HepG2 (cell line): ENCODE measurements around the gene SCN7A. TPM values are rescaled to one million over a fixed set of nuclear protein-coding genes. Genes with fewer than 3 reads are reported as not detected.
"Not testable (repeated sequence)": the region's sequence is repeated elsewhere in the genome, so short reads cannot be mapped to it uniquely, and the experiment has no call there.

Source experiments
- ATAC-seq: fragments of 200-7000 bp; cut with Tn5 transposase; 3 replicates; pipeline ENCODE4 v1.9.1; 2020; ENCODE audit warnings: mild to moderate bottlenecking, moderate library complexity
- BruUV-seq: library from RNA; stranded (reverse); fragments of 400-500 nt; replicated peaks from 2 replicates; lab custom pipeline; 2021; lab: Mats Ljungman, UMichigan
- CTCF ChIA-PET: fragments of 300-600 bp; formaldehyde crosslinking; extraction: SDS; loops from one replicate; lab custom pipeline; 2021; ENCODE audit warnings: low total read pairs, inconsistent platforms, low intra/inter-chr PET ratio; lab: Yijun Ruan, JAX
- POLR2A ChIA-PET: fragments of 350-600 bp; sonication (Branson Sonifier 250); formaldehyde crosslinking; loops from one replicate; lab custom pipeline; 2020; ENCODE audit warnings: antibody characterized with exemption, inconsistent platforms; lab: Yijun Ruan, JAX
- DNase-seq: peaks from one replicate; pipeline ENCODE4 v3.0.0-alpha.2; 2015; ENCODE audit warnings: low spot score
- FAIRE-seq: peaks from 3 replicates; lab custom pipeline; 2011; peaks lifted over from hg19 to GRCh38; lab: Jason Lieb, UNC
- H2AFZ ChIP-seq: one replicate; pipeline ENCODE4 v1.6.1; 2011; ENCODE audit warnings: low read length, inconsistent platforms
- H3K27ac ChIP-seq: fragments of 300-600 bp; 3 replicates; pipeline ENCODE4 v1.8.0; 2011; ENCODE audit warnings: mixed run types, mild to moderate bottlenecking, mixed read lengths, low read length, inconsistent platforms; ENCODE audit not compliant: insufficient read depth; ENCODE audit errors: extremely low read length
- H3K27me3 ChIP-seq, 2 experiments: fragments of 200-600 bp in 1 of 2; 2 replicates in 1 of 2; 3 replicates in 1 of 2; pipeline versions ENCODE4 v1.6.0 to v1.8.0; 2011; ENCODE audit warnings: low read length in 2 of 2, mild to moderate bottlenecking in 2 of 2, moderate library complexity in 2 of 2, inconsistent platforms in 1 of 2; ENCODE audit not compliant: insufficient read depth in 2 of 2, control insufficient read depth in 1 of 2
- H3K36me3 ChIP-seq, 2 experiments: fragments of 200-600 bp in 1 of 2; replicated peaks in 1 of 2; 2 replicates in 1 of 2; 3 replicates in 1 of 2; pipeline versions ENCODE4 v1.5.1 to v1.8.0; 2011; ENCODE audit warnings: low read length in 2 of 2, inconsistent platforms in 1 of 2; ENCODE audit not compliant: insufficient read depth in 2 of 2, control insufficient read depth in 1 of 2
- H3K4me1 ChIP-seq: 2 replicates; pipeline ENCODE4 v1.5.1; 2012; ENCODE audit warnings: low read length, inconsistent platforms; ENCODE audit not compliant: insufficient read depth
- H3K4me2 ChIP-seq: 2 replicates; pipeline ENCODE4 v1.6.0; 2011; ENCODE audit warnings: low read depth, low read length, inconsistent platforms
- H3K4me3 ChIP-seq, 3 experiments: fragments of 200-600 bp in 1 of 3; sonication (generic), shearing (Covaris generic) in 1 of 3; replicated peaks in 1 of 3; 2 replicates each; pipeline ENCODE4 v1.5.1; 2011 to 2016; ENCODE audit warnings: low read length in 3 of 3, inconsistent platforms in 2 of 3, low read depth in 2 of 3, mild to moderate bottlenecking in 2 of 3, control low read depth in 1 of 3, mixed read lengths in 1 of 3; ENCODE audit not compliant: insufficient read depth in 1 of 3
- H3K79me2 ChIP-seq: one replicate; pipeline ENCODE4 v1.6.1; 2011; ENCODE audit warnings: low read length, inconsistent platforms; ENCODE audit not compliant: insufficient read depth
- H3K9ac ChIP-seq: 2 replicates; pipeline ENCODE4 v1.6.0; 2011; ENCODE audit warnings: mild to moderate bottlenecking, low read depth, low read length, inconsistent platforms; ENCODE audit not compliant: insufficient read depth
- H3K9me3 ChIP-seq: 2 replicates; pipeline ENCODE4 v1.5.1; 2012; ENCODE audit warnings: mild to moderate bottlenecking, low read length
- H4K20me1 ChIP-seq: 2 replicates; pipeline ENCODE4 v1.6.0; 2011; ENCODE audit warnings: inconsistent platforms, mild to moderate bottlenecking, low read length, moderate library complexity; ENCODE audit not compliant: insufficient read depth
- ZNF512B ChIP-seq: sonication (generic); formaldehyde crosslinking; IDR thresholded peaks from 2 replicates; pipeline ENCODE4 v1.5.1; 2020; ENCODE audit warnings: missing genetic modification reagents, mild to moderate bottlenecking, borderline replicate concordance
- WGBS: methylation state at CpG from one replicate; pipeline ENCODE4 v1.1.6; 2017; ENCODE audit warnings: low lambda C conversion rate; 5-methylcytosine and 5-hydroxymethylcytosine counted together
- in situ Hi-C: cut with HindIII; loops from 2 replicates; pipeline ENCODE4 v1.10.0; 2017; ENCODE audit warnings: low pct_unique_long_range_greater_than_20kb; ENCODE audit not compliant: extremely low pct_ligation_motif_present
- intact Hi-C: fragments of 100-400 bp; cut with micrococcal nuclease; formaldehyde crosslinking; loops from one replicate; pipeline ENCODE4 v1.10.0; 2022; ENCODE audit not compliant: unreplicated experiment
- polyA plus RNA-seq, 8 experiments: library from polyadenylated mRNA; depleted of rRNA in 3 of 8; stranded (reverse) in 7 of 8; unstranded in 1 of 8; fragments of >200 nt; fragmentation: Illumina TruSeq in 4 of 8; extraction: Trizol in 4 of 8; gene quantifications; 2 replicates each; pipeline versions ENCODE4 v1.2.1 to v1.2.3, GENCODE V29; 2011 to 2016; ENCODE audit warnings: low read depth in 4 of 8, missing spikeins in 1 of 8, mixed read lengths in 1 of 8; ENCODE audit not compliant: insufficient read depth in 1 of 8
- total RNA-seq, 5 experiments: library from RNA; depleted of rRNA; stranded (reverse); fragments of >200 nt; fragmentation: Illumina TruSeq; extraction: Trizol; gene quantifications; 2 replicates each; pipeline ENCODE4 v1.2.3, GENCODE V29; 2016; ENCODE audit warnings: low read depth in 1 of 5

Gene SCN7A
- total and polyA plus RNA-seq, 2 of the 13 experiments (the other 11 are each of a cell fraction or from before 2014, with no cell fraction given): 0.01 TPM; not detected in 1

GRCh38 chr2:166458674-166459073, 35.4 kb downstream of the SCN7A start:
- Histone ChIP-seq H3K9ac (no peak overlapping the region), H2AFZ (no peak overlapping the region), H4K20me1 (no peaks in the 10 kb centered on the region), H3K36me3 (no peaks in the 10 kb centered on the region), H3K4me3 (no peak overlapping the region), H3K27ac (no peak overlapping the region), H3K79me2 (no peaks in the 10 kb centered on the region), H3K4me1 (no peaks in the 10 kb centered on the region), H3K4me2 (no peak overlapping the region), H3K9me3 (no peaks in the 10 kb centered on the region), H3K27me3 (no peaks in the 10 kb centered on the region)
- intact Hi-C loops (no loop called here), in situ Hi-C loops (no loop called here)
- DNase-seq (no peak), FAIRE-seq (no peak), ATAC-seq (no peak)
- TF ChIP-seq ZNF512B (CRISPR knock-in tag): no peak
- BruUV-seq: no TSS peak
- POLR2A ChIA-PET: no interaction called here
- 15% methylated on average over 1 of the region's 1 CpG for WGBS
- CTCF ChIA-PET: no interaction called here

GRCh38 chr2:166455823-166456222, 38.2 kb downstream of the SCN7A start:
- H3K9me3 ChIP-seq, H3K4me3 ChIP-seq, H3K27ac ChIP-seq, intact Hi-C loops, H4K20me1 ChIP-seq, in situ Hi-C loops, FAIRE-seq, H3K27me3 ChIP-seq, H3K9ac ChIP-seq, H3K4me2 ChIP-seq, DNase-seq, H2AFZ ChIP-seq, CTCF ChIA-PET, H3K79me2 ChIP-seq, ATAC-seq, H3K36me3 ChIP-seq, BruUV-seq, H3K4me1 ChIP-seq, POLR2A ChIA-PET: not testable (repeated sequence)
- 5% methylated on average over 4 of the region's 4 CpGs for WGBS
